Parathyroid adenoma (tissue), 2 donors: Measurements from ENCODE around the gene TMEM9B.
"Not testable (repeated sequence)": the region's sequence is repeated elsewhere in the genome, so short reads cannot be mapped to it uniquely, and the experiment has no call there.

Experiments
- H2AFZ ChIP-seq: fragments of 300-600 bp; sonication (generic); one replicate; pipeline ENCODE4 v1.7.0; 2017; ENCODE audit warnings: antibody characterized with exemption, mild to moderate bottlenecking
- H3K27ac ChIP-seq: fragments of 300-600 bp; sonication (generic); one replicate; pipeline ENCODE4 v1.7.0; 2017
- H3K27me3 ChIP-seq: fragments of 300-600 bp; sonication (generic); one replicate; pipeline ENCODE4 v1.7.0; 2017; ENCODE audit warnings: low read length; ENCODE audit not compliant: control insufficient read depth, insufficient read depth
- H3K36me3 ChIP-seq: fragments of 300-600 bp; sonication (generic); one replicate; pipeline ENCODE4 v1.7.0; 2017; ENCODE audit warnings: low read length; ENCODE audit not compliant: control insufficient read depth, insufficient read depth
- H3K4me1 ChIP-seq: fragments of 300-600 bp; sonication (generic); one replicate; pipeline ENCODE4 v1.7.0; 2017; ENCODE audit warnings: control low read depth
- H3K4me2 ChIP-seq: fragments of 300-600 bp; sonication (generic); one replicate; pipeline ENCODE4 v1.7.0; 2017; ENCODE audit warnings: low read length
- H3K4me3 ChIP-seq: fragments of 300-600 bp; sonication (generic); one replicate; pipeline ENCODE4 v1.7.0; 2017; ENCODE audit warnings: low read depth, low read length
- H3K79me2 ChIP-seq: fragments of 300-600 bp; sonication (generic); one replicate; pipeline ENCODE4 v1.7.0; 2017; ENCODE audit warnings: control low read depth
- H3K9ac ChIP-seq: fragments of 300-600 bp; sonication (generic); one replicate; pipeline ENCODE4 v1.7.0; 2017; ENCODE audit warnings: mild to moderate bottlenecking
- H3K9me3 ChIP-seq: fragments of 300-600 bp; sonication (generic); one replicate; pipeline ENCODE4 v1.7.0; 2017; ENCODE audit warnings: low read length; ENCODE audit not compliant: control insufficient read depth
- TF ChIP-seq, protein P1 (sequence below): fragments of 300-600 bp; sonication (generic); IDR thresholded peaks from one replicate; pipeline ENCODE4 v1.7.0; 2017; ENCODE audit warnings: antibody characterized with exemption, mild to moderate bottlenecking
- donor health status: primary hyperparathyroidism.

The TMEM9B gene

DNA sequence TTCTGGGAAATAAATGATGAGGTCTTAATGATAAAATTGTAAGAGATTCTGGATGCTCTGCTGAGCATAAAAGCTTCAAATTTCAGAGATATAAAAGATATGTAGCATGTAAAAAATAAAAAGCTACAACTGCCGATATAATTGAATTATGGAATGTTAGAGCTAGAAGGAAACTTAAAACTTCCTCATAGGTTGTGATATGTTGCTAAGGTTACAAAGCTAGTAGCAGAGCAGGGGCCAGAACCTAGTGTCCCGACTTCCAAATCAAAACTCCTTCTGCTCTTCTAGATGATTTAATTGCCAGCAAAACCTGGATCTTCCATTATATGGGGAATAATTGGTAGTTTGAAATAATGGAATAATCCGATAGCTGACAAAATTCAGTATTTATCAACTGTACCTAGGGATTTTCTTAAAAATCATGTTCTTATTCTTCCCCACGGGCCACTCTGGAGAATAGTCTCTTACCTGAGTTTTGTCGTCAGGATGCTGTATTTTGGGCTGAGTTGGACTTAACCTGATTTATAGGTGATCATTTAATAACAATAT lies 21.6 kb downstream of the TMEM9B start, which contains the start of gene ASCL3:
TSS of gene ASCL3 (minus strand) at position 499 of the 549 bp plus-strand sequence. CDS start 4,855 bp downstream, outside the sequence.
- Histone ChIP-seq H3K79me2 (no peaks in the 10 kb centered on the region), H3K9ac (no peak within 1 kb of the TSS), H3K4me3 (no peak within 1 kb of the TSS), H3K36me3 (no peaks in the 10 kb centered on the region), H3K27me3 (no peaks in the 10 kb centered on the region), H3K4me2 (no peak within 1 kb of the TSS), H3K9me3 (no peaks in the 10 kb centered on the region), H2AFZ (no peak within 1 kb of the TSS), H3K4me1 (peaks cover 2% of the 10 kb centered on the region), H3K27ac (no peak within 1 kb of the TSS)
- TF ChIP-seq, protein P1, sequence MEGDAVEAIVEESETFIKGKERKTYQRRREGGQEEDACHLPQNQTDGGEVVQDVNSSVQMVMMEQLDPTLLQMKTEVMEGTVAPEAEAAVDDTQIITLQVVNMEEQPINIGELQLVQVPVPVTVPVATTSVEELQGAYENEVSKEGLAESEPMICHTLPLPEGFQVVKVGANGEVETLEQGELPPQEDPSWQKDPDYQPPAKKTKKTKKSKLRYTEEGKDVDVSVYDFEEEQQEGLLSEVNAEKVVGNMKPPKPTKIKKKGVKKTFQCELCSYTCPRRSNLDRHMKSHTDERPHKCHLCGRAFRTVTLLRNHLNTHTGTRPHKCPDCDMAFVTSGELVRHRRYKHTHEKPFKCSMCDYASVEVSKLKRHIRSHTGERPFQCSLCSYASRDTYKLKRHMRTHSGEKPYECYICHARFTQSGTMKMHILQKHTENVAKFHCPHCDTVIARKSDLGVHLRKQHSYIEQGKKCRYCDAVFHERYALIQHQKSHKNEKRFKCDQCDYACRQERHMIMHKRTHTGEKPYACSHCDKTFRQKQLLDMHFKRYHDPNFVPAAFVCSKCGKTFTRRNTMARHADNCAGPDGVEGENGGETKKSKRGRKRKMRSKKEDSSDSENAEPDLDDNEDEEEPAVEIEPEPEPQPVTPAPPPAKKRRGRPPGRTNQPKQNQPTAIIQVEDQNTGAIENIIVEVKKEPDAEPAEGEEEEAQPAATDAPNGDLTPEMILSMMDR: no peak

DNA sequence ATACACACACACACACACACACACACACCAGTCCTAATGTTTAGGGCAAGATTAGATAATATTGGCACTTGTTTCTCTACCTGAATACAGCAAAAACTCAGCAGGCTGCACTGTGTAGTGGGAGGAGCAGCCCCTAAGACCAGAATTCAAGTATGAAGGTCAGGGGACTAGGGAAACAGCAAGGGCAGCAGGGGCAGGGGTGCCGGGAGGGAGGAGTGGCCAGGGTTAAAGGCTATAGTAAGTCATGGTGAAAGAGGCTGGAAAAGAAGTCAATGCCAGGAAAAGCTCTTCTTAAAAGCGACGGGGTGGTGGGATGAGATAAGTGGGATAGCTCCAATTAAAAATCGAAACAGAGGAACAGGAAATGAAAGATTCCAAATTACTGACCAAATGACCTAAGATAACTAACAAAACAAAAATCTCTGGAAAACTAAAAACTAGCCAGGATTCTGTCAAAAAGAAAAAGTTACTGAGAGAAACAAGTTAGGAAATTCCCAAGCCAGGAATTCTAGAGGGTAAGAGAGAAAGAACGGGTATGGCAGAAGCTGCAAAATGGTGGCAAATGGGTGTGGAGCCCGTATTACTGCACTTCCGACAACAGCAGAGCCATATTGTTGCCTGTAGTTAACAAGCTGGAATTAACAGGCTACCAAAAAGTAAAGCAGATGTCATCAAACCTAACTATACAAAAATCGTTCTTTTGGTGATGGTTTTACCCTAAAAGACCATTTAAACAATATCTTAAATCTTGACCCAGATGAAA lies 22.7 kb downstream of the TMEM9B start:
- no peak overlapping the region for H3K4me3 ChIP-seq

DNA sequence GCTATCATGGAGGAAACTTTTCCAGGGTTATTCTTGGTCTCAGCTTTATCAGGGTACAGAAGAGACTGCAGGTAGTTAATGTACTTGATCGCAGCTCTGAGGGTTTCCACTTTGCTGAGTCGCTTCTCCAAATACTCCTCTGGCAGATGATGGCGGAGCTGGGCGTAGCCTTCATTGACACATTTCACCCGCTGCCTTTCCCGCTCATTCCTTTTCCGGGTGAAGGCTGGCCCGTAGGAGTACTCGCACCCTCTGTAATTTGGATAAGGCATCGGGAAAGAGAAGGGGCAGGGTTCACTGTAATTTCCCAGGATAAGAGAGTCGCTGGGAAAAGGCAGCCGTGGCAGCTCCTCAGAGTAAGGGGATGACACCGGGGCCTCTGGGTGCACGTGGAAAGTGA lies 26.6 kb downstream of the TMEM9B start:
- H3K4me1 ChIP-seq: no peaks in the 10 kb centered on the region
- H3K27ac ChIP-seq: no peak overlapping the region
- H3K4me3 ChIP-seq: no peak overlapping the region
- H3K27me3 ChIP-seq: no peaks in the 10 kb centered on the region
- H2AFZ ChIP-seq: no peak overlapping the region
- H3K9me3 ChIP-seq: no peaks in the 10 kb centered on the region
- TF ChIP-seq, protein P1: no peak
- H3K79me2 ChIP-seq: no peaks in the 10 kb centered on the region
- H3K9ac ChIP-seq: no peak overlapping the region
- no peak overlapping the region for H3K4me2 ChIP-seq
- no peaks in the 10 kb centered on the region for H3K36me3 ChIP-seq

More for the DNA sequence above, 22.7 kb downstream of the TMEM9B start:
- Histone ChIP-seq H3K9me3 (no peaks in the 10 kb centered on the region), H3K27me3 (no peaks in the 10 kb centered on the region), H3K79me2 (no peaks in the 10 kb centered on the region), H3K36me3 (no peaks in the 10 kb centered on the region), H3K4me2 (no peak overlapping the region), H2AFZ (no peak overlapping the region), H3K9ac (no peak overlapping the region), H3K4me1 (no peaks in the 10 kb centered on the region), H3K27ac (no peak overlapping the region)
- TF ChIP-seq, protein P1: no peak

DNA sequence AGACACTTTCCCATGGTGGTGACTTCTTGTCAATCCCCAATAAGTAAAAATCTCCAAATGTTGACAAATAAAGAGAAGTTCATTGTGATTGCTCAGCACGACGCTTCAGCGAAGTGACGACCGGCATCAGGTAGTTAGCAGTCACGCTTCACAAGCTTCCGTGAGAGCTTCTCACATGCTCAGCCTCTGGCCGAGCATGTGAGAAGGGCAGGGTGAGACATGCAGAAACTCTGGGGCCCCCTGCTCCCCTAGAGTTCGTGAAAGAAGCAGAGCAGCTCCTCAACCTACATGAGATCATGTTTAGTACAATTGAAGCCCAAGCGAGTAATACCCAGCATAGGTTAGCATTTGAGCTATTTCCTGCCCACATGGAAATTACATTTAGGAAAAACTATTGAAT lies 27.1 kb downstream of the TMEM9B start:
- no peaks in the 10 kb centered on the region for H3K27me3 ChIP-seq
- no peaks in the 10 kb centered on the region for H3K36me3 ChIP-seq
- H3K4me2 ChIP-seq: peak overlapping the region; percentile 22
- no peaks in the 10 kb centered on the region for H3K79me2 ChIP-seq
- H2AFZ ChIP-seq: peak overlapping the region; percentile 22
- no peaks in the 10 kb centered on the region for H3K9me3 ChIP-seq
- H3K4me3 ChIP-seq: no peak overlapping the region
- H3K27ac ChIP-seq: no peak overlapping the region
- TF ChIP-seq, protein P1: no peak
- H3K9ac ChIP-seq: no peak overlapping the region
- H3K4me1 ChIP-seq: no peaks in the 10 kb centered on the region

DNA sequence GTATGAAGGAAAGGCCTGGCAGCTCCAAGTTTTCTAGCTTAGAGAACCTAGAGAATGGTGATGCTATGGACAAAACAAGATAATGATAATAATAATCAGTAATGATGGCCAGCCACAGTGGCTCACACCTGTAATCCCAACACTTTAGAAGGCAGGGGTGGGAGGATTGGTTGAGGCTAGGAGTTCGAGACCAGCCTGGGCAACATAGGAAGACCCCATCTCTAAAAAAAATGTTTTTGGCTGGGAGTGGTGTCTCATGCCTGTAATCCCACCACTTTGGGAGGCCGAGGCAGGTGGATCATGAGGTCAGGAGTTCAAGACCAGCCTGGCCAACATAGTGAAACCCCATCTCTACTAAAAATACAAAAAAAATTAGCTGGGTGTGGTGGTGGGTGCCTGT lies 28.5 kb downstream of the TMEM9B start:
- H3K27me3 ChIP-seq, H3K4me3 ChIP-seq, H2AFZ ChIP-seq, H3K27ac ChIP-seq, H3K4me2 ChIP-seq, H3K9me3 ChIP-seq, H3K9ac ChIP-seq, H3K4me1 ChIP-seq, H3K36me3 ChIP-seq, H3K79me2 ChIP-seq: not testable (repeated sequence)
